ENCODE measurements around the gene SGPP2.

GRCh38 chr2:222522082-222522481 is 97.7 kb downstream of the SGPP2 start:
- no peak for TF ChIP-seq CTCF (IDR thresholded peaks at IDR 0.05 in 8 of 11, conservative IDR thresholded peaks at IDR 0.05 in 3 of 11)
- no peak for TF ChIP-seq POLR2A (IDR thresholded peaks at IDR 0.05)
